B cell (primary cell): ENCODE measurements around the gene NKAIN2. TPM values are rescaled to one million over a fixed set of nuclear protein-coding genes. Genes with fewer than 3 reads are reported as not detected.

Experiments used
- ATAC-seq: fragments of 200-7000 bp; cut with Tn5 transposase; one replicate; pipeline ENCODE4 v1.10.0; 2021; ENCODE audit warnings: low read depth, mild to moderate bottlenecking, moderate number of reproducible peaks, moderate library complexity
- CTCF ChIA-PET: fragments of 350-600 bp; sonication (Branson Sonifier 250); formaldehyde crosslinking; loops from one replicate; lab custom pipeline; 2021; ENCODE audit warnings: antibody characterized with exemption, inconsistent platforms; lab: Charles Lee
- POLR2A ChIA-PET: fragments of 350-600 bp; sonication (Branson Sonifier 250); formaldehyde crosslinking; loops from one replicate; lab custom pipeline; 2021; ENCODE audit warnings: antibody characterized with exemption; lab: Charles Lee
- DNase-seq: peaks from one replicate; pipeline ENCODE4 v3.0.0; 2013
- H2AFZ ChIP-seq: 2 replicates; pipeline ENCODE4 v1.6.1; 2012; ENCODE audit warnings: mild to moderate bottlenecking, low read depth, low read length; ENCODE audit not compliant: insufficient read depth, poor library complexity, severe bottlenecking
- H3K27ac ChIP-seq, 2 donors: 1 replicate in 1 of 2; 2 replicates in 1 of 2; pipeline ENCODE4 v1.5.1; 2012 to 2013; ENCODE audit warnings: low read length in 2 of 2, mild to moderate bottlenecking in 2 of 2, moderate library complexity in 1 of 2
- H3K27me3 ChIP-seq, 4 experiments: fragments of 200-600 bp in 1 of 4; sonication (generic) in 1 of 4; replicated peaks in 1 of 4; 1 replicate in 2 of 4; 2 replicates in 2 of 4; pipeline versions ENCODE4 v1.6.1 to v1.7.0; 2013 to 2016; ENCODE audit warnings: low read length in 3 of 4, mild to moderate bottlenecking in 2 of 4, mixed read lengths in 1 of 4, moderate library complexity in 1 of 4; ENCODE audit not compliant: insufficient read depth in 4 of 4, control insufficient read depth in 3 of 4; ENCODE audit errors: control extremely low read depth in 1 of 4
- H3K36me3 ChIP-seq, 2 experiments: replicated peaks in 1 of 2; 1 replicate in 1 of 2; 2 replicates in 1 of 2; pipeline versions ENCODE4 v1.6.1 to v1.7.1; 2013; ENCODE audit warnings: low read length in 1 of 2; ENCODE audit not compliant: insufficient read depth in 2 of 2, control insufficient read depth in 1 of 2; ENCODE audit errors: control extremely low read depth in 1 of 2, extremely low read depth in 1 of 2
- H3K4me1 ChIP-seq, 2 donors: fragments of 200-600 bp in 1 of 2; sonication (generic) in 1 of 2; 1 replicate in 1 of 2; 2 replicates in 1 of 2; pipeline versions ENCODE4 v1.5.1 to v1.6.1; 2013 to 2017; ENCODE audit warnings: low read length in 2 of 2; ENCODE audit not compliant: control insufficient read depth in 2 of 2, insufficient read depth in 2 of 2
- H3K4me2 ChIP-seq: replicated peaks from 2 replicates; pipeline ENCODE3; 2012; ENCODE audit warnings: mild to moderate bottlenecking, low read depth, low read length; ENCODE audit not compliant: poor library complexity, severe bottlenecking
- H3K4me3 ChIP-seq, 5 experiments: fragments of 200-600 bp in 1 of 5; sonication (generic) in 1 of 5; 1 replicate in 3 of 5; 2 replicates in 2 of 5; pipeline versions ENCODE4 v1.5.1 to v1.7.0; 2011 to 2016; ENCODE audit warnings: low read length in 4 of 5, mild to moderate bottlenecking in 4 of 5, low read depth in 2 of 5, control low read depth in 1 of 5, moderate library complexity in 1 of 5; ENCODE audit not compliant: insufficient read depth in 1 of 5; ENCODE audit errors: control extremely low read depth in 1 of 5, extremely low read depth in 1 of 5
- H3K79me2 ChIP-seq: fragments of 200-600 bp; sonication (generic); one replicate; pipeline ENCODE4 v1.6.0; 2016; ENCODE audit warnings: low read length; ENCODE audit not compliant: control insufficient read depth, insufficient read depth
- H3K9ac ChIP-seq: fragments of 200-600 bp; sonication (generic); 2 replicates; pipeline ENCODE4 v1.6.1; 2017; ENCODE audit warnings: mild to moderate bottlenecking, low read length, moderate library complexity
- H3K9me3 ChIP-seq, 3 donors: one replicate each; pipeline versions ENCODE4 v1.6.1 to v1.7.1; 2013; ENCODE audit warnings: low read length in 2 of 3; ENCODE audit not compliant: control insufficient read depth in 2 of 3, insufficient read depth in 1 of 3; ENCODE audit errors: control extremely low read depth in 1 of 3
- H4K20me1 ChIP-seq: 2 replicates; pipeline ENCODE4 v1.6.0; 2012; ENCODE audit warnings: mild to moderate bottlenecking, low read length; ENCODE audit not compliant: insufficient read depth, control insufficient read depth, poor library complexity, severe bottlenecking
- H3K27ac Mint-ChIP-seq: one replicate; pipeline ENCODE4 v1.8.0; 2021; ENCODE audit warnings: mixed read lengths
- H3K27me3 Mint-ChIP-seq: one replicate; pipeline ENCODE4 v1.8.0; 2021; ENCODE audit warnings: mixed read lengths
- H3K4me1 Mint-ChIP-seq: one replicate; pipeline ENCODE4 v1.8.0; 2021; ENCODE audit warnings: mixed read lengths
- H3K4me3 Mint-ChIP-seq: one replicate; pipeline ENCODE4 v1.8.0; 2021; ENCODE audit warnings: mixed read lengths
- H3K9me3 Mint-ChIP-seq: one replicate; pipeline ENCODE4 v1.8.0; 2022; ENCODE audit warnings: mixed read lengths; ENCODE audit not compliant: insufficient read depth
- EZH2 ChIP-seq: IDR thresholded peaks from 2 replicates; pipeline ENCODE4 v1.6.1; 2012; ENCODE audit warnings: borderline replicate concordance, low read depth, mild to moderate bottlenecking, moderate library complexity, low read length; ENCODE audit not compliant: insufficient read depth, poor library complexity, severe bottlenecking
- WGBS: methylation state at CpG from one replicate; pipeline ENCODE4 v1.1.5; 2013; ENCODE audit warnings: missing lambda C conversion rate; ENCODE audit not compliant: insufficient coverage; 5-methylcytosine and 5-hydroxymethylcytosine counted together
- intact Hi-C: fragments of 100-400 bp; cut with micrococcal nuclease; formaldehyde crosslinking; loops from one replicate; pipeline ENCODE4 v1.10.0; 2022
- polyA plus RNA-seq: library from polyadenylated mRNA; depleted of rRNA; stranded (reverse); fragments of >200 nt; gene quantifications from 2 replicates; pipeline ENCODE4 v1.2.3, GENCODE V29; 2012
- total RNA-seq, 2 donors: library from RNA; stranded (reverse); fragments of 120-200 nt in 1 of 2; gene quantifications; 1 replicate in 1 of 2; 2 replicates in 1 of 2; pipeline versions ENCODE4 v1.2.3 to v1.2.4, GENCODE V29; 2013 to 2022
- TF ChIP-seq, protein P1 (sequence below): fragments of 200-600 bp; IDR thresholded peaks from one replicate; pipeline ENCODE4 v1.8.0; 2022; ENCODE audit warnings: antibody characterized with exemption, mild to moderate bottlenecking

Gene NKAIN2
- total and polyA plus RNA-seq, 2 donors (not counting 1 experiment from before 2014, with no cell fraction given), result not detected

DNA sequence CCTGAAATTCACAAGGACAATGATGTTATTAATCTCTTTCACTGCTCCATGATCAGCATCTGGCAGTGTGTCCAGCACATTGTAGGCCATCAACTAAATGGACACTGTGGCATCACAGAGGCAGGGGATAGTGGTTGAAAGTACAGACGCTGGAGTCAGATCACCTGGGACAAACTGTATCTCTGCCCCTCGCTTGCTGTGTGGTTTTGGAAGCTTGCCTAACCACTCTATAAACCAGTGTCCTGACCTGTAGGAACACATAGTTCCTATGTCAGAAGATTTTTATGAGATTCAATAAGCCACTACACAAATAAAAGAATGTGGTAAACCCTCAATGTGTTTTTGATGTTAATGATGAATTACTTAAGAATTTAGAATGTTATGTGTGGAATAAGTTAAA is 939.3 kb downstream of the NKAIN2 start:
- CTCF ChIA-PET, result no interaction called here
- Mint-ChIP-seq H3K27me3 (no peaks in the 10 kb centered on the region), H3K4me3 (no peak overlapping the region), H3K9me3 (no peaks in the 10 kb centered on the region), H3K27ac (no peak overlapping the region), H3K4me1 (no peaks in the 10 kb centered on the region)
- DNase-seq (no peak), ATAC-seq (no peak)
- Histone ChIP-seq H2AFZ (no peak overlapping the region), H3K4me1 (no peaks in the 10 kb centered on the region), H4K20me1 (no peaks in the 10 kb centered on the region), H3K36me3 (no peaks in the 10 kb centered on the region), H3K27ac (no peak overlapping the region), H3K4me2 (no peak overlapping the region), H3K9me3 (no peaks in the 10 kb centered on the region), H3K9ac (no peak overlapping the region), H3K4me3 (no peak overlapping the region), H3K79me2 (no peaks in the 10 kb centered on the region), H3K27me3 (no peaks in the 10 kb centered on the region)
- intact Hi-C loops, result no loop called here
- 20% methylated on average over 1 of the region's 2 CpGs for WGBS
- TF ChIP-seq, protein P1, sequence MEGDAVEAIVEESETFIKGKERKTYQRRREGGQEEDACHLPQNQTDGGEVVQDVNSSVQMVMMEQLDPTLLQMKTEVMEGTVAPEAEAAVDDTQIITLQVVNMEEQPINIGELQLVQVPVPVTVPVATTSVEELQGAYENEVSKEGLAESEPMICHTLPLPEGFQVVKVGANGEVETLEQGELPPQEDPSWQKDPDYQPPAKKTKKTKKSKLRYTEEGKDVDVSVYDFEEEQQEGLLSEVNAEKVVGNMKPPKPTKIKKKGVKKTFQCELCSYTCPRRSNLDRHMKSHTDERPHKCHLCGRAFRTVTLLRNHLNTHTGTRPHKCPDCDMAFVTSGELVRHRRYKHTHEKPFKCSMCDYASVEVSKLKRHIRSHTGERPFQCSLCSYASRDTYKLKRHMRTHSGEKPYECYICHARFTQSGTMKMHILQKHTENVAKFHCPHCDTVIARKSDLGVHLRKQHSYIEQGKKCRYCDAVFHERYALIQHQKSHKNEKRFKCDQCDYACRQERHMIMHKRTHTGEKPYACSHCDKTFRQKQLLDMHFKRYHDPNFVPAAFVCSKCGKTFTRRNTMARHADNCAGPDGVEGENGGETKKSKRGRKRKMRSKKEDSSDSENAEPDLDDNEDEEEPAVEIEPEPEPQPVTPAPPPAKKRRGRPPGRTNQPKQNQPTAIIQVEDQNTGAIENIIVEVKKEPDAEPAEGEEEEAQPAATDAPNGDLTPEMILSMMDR, result no peak
- TF ChIP-seq EZH2, result no peak
- POLR2A ChIA-PET, result no interaction called here

- Histone ChIP-seq H3K4me2 (no peak overlapping the region), H3K4me3 (no peak overlapping the region), H3K36me3 (no peaks in the 10 kb centered on the region), H3K27me3 (no peaks in the 10 kb centered on the region), H3K27ac (no peak overlapping the region), H4K20me1 (no peaks in the 10 kb centered on the region), H2AFZ (no peak overlapping the region), H3K9ac (no peak overlapping the region), H3K9me3 (no peaks in the 10 kb centered on the region), H3K79me2 (no peaks in the 10 kb centered on the region), H3K4me1 (no peaks in the 10 kb centered on the region)
- no peak for DNase-seq
- H3K27me3 Mint-ChIP-seq, result no peaks in the 10 kb centered on the region
- intact Hi-C loops, result no loop called here
- WGBS, result no CpG with 5 or more reads among the region's 2 CpGs
- TF ChIP-seq EZH2, result no peak
- TF ChIP-seq, protein P1, result no peak
- H3K27ac Mint-ChIP-seq, result no peak overlapping the region
- ChIA-PET CTCF (no interaction called here), POLR2A (no interaction called here)
- ATAC-seq, result no peak
- no peaks in the 10 kb centered on the region for H3K4me1 Mint-ChIP-seq
- H3K9me3 Mint-ChIP-seq, result no peaks in the 10 kb centered on the region
- no peak overlapping the region for H3K4me3 Mint-ChIP-seq
These were observed 939.8 kb downstream of the NKAIN2 start for GRCh38 chr6:124743420-124743819.
